SK-N-DZ (cell line): Measurements from ENCODE around the gene SLC6A7. TPM values are rescaled to one million over a fixed set of nuclear protein-coding genes. Genes with fewer than 3 reads are reported as not detected.

ENCODE experiments used
- DNase-seq: peaks from one replicate; pipeline ENCODE4 v3.0.0-alpha.2; 2015; ENCODE audit warnings: low spot score
- polyA plus RNA-seq, 2 experiments: library from polyadenylated mRNA; depleted of rRNA; stranded (reverse); fragments of >200 nt; gene quantifications; 2 replicates each; pipeline ENCODE4 v1.2.3, GENCODE V29; 2014

SLC6A7 gene
- polyA plus RNA-seq (2014; cell fraction: cytosol; rRNA removed): not detected in 2 replicates
- polyA plus RNA-seq (2014; cell fraction: nucleus; rRNA removed): not detected in 2 replicates

DNA sequence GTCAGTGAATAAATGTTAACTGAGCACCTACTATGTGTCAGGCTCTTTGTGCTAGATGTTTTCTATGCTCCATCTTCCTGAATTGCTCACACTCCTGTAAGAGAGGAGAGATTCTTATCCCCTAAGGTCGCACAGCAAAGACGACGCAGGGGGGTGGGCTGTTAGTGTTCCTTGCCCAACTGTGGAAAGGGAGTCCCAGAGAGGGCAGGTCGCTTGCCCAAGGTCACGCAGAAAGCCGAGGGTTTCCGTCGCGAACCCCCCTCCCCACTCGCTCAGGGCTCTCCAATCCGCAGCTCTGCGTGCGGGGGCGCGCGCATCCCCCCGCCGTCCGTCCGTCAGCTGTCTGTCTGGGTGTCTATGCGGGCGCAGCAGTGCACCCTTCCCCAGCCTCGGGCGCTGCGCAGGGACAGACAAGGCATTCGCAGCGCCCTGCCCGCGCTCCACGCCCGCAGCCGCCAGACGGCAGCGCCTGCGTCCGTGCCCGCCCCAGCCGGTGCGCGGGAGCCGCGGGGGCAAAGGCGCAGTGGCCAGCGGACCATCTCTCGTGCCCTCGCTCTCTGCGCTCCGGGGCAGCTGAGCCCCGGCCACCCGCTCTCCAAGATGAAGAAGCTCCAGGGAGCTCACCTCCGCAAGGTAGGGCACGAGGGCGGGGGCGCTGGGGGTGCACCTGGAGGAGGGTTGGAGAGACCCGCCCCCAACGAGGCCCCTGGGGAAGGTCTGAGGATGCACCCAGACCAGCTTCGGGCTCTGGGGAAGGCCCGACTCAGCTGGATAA lies at the start of gene SLC6A7:
Gene SLC6A7 (plus strand): TSS at position 335 of the 775 bp plus-strand sequence. CDS start 266 bp downstream, at position 601.
- DNase-seq: no peak

DNA sequence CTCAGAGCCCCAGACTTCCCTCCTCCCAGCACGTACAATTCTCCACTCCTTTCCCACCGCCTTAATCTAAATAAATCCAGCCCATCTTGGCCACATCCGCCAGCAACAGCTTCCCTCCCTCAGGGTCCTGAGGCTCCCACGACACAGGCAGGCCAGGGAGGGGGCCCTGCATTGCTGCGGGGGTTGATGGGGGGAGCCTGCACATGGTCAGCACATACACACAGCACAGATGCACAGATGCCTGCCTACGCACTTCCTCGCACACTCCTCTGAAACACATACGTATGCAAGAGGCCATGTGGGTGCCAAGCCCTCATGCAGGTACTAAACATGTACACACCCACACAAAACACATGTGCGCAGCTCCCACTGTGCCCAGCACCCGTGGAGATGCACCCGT lies 49.0 kb upstream of the SLC6A7 start:
- DNase-seq: no peak

DNA sequence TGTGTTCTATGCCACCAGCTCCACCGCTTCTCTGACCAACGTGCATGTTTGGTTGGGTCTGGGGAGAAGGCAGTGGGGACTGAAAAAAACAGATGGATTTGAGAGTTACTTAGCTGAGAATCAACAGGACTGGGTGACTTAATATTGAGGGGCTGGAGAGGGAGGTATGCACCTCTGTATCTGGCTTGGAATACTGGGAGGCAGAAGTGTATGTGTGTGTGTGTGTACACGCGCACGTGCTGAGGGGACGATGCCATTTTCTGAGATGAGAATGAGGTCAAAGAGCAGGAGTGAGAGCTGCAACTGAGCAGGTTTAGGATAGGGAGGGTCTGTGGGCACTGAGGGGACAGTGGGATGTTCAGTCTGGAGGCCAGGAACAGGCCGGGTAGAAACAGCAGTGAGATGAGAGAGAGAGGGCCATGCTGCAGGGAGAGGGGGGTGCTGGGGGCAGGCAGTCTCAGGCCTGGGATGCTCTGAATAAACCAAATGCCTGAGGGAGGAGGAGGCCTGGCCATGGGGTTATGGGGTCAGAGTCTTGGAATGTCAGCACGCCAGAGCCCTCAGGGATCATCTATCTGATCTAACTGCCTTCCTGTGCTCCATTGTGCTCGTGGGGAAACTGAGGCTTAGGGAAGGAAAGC lies 48.2 kb upstream of the SLC6A7 start:
- DNase-seq: no peak

DNA sequence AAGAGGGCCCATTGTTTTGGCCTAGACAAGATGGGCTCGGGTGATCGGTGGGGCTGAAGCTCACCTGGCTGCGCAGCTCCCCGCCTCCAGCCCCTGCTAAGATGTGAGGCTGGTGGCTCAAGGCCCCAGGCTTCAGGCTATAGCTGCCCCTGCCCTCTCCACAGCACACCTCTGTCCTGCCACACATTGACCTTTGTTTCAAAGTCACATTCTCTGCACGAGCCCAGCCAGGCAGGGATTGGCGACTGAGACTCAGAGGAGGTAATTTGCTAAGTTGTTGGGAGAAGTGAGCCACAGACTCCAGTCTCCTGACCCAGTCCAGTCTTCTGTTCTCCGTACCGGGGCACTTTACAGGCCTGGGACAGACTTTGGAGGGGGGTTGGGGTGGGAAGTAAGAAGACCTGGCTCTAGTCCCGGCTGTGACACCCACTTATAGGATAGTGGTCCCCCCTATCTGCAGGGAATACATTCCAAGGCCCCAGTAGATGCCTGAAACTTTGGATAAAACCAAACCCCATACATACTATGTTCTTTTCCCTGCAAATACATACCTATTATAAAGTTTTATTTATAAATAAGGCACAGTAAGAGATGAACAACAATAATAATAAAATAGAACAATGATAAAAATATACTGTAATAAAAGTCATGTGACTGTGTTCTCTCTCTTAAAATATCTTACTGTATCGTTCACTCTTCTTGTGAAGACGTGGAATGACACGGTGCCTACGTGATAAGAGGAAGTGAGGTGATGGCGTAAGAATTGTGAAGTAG lies 47.5 kb upstream of the SLC6A7 start:
- DNase-seq: no peak

DNA sequence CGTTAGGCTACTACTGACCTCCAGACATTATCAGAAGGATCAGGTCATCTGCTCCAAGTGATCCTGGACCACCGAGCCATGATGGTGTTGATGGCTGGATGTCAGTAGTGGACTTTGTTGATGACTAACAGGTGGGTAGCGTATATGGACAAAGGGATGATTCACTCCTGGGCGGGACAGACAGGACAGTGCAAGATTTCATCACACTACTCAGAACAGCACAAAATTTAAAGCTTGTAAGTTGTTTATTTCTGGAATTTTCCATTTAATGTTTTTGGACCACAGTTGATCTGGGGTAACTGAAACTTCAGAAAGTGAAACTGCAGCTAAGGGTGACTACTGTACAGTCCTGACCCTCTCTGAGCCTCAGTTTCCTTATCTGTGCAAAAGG lies 46.9 kb upstream of the SLC6A7 start:
- no peak for DNase-seq

DNA sequence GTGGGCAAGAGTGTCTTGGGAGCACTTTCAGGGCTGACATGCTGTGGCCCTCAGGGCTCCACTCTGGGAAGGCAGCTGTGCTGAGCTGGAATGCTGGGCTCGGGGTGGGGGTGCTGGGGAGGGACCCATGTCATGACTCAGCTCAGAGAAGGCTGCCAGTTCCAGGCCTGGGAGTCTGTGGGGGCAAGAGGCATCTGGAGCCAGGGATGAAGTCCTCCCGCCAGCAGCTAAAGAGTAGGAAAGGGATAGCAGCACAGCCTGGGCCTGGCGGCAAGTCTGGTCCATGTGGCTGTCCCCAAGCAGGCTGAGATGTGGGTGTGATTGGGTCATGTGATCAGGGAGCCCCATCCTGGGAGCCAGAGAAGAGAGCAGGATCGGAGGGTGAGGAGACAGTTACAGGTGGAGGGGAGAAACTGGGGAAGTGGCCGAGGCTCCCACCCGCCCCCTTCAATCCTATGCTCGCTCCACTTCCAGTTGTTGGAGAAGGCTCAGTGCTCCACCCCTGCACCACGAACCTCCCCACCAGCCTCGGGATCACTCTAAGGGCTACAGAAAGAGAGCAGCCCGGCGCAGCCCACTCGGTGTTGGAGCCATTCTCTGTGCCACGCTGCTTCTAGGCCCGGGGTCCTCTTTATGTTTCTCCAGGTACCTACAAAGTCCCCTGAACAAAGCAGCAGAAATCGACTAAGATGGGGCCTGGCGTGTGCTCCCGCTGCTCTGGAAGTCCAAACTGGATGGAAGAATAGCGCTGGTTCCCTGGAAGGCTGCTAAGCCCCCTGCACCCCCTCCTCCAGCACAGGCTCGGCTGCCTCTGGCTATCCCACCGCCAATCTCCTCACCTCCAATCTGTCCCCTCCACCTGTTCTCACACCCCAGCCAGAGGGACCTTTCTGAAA lies 46.3 kb upstream of the SLC6A7 start:
- DNase-seq: no peak

DNA sequence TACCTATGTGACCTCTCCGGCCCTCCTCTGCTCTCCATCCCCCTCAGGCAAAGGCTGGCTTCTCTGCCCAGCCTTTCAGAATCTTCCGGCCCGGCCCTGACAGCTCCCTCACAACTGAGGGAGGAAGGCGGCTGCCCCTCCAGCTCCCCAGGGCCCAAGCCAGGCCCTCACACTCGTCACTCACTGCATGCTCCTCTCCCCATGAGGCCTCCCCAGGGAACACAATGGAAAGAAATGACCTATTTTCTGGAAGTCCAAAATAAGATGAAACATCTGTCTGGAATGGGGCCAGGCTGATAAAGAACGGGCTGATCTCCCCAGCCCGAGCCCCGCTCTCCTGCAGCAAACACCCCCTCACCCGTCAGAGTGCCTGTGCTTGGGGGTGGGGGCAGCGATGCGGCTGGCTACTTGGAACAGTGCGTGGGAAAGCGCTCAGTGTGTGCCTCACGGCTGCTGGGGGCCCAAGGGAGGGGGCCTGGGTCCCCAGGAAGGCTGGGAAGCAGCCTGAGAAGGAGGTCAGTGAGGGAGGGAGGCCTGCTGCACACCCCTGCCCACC lies 45.5 kb upstream of the SLC6A7 start:
- DNase-seq: peak; percentile 36

DNA sequence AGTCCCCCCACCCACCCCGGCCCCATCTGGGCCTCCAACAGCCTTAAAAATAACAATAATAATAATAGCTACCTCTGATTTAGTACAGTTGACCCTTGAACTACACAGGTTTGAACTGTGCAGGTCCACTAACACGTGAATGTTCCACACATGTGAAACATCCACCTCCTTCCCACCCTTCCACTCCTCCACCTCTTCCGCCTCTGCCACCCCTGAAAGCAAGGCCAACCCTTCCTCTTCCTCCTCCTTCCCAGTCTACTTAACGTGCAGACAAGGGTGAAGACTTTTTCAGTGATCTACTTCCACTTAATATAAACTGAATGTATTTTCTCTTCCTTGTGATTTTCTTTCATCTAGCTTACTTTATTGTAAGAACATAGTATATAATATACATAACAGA lies 45.0 kb upstream of the SLC6A7 start:
- no peak for DNase-seq

DNA sequence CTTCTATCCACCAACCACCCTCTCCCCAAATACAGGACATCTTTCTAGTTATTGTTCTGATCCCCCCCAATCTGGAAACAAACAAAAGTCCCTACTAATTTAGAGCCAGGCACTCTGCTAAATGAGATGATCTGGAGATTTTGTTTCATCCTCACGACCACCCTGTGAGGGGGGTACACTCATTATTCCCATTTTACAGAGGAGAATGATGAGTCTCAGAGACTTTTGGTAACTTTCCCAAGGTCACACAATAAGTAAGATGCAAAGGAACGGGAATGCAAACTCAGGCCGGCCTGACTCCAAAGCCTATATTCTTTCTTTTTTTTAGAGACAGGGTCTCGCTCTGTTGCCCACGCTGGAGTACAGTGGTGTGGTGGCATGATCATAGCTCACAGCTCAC lies 43.6 kb upstream of the SLC6A7 start:
- DNase-seq: no peak

DNA sequence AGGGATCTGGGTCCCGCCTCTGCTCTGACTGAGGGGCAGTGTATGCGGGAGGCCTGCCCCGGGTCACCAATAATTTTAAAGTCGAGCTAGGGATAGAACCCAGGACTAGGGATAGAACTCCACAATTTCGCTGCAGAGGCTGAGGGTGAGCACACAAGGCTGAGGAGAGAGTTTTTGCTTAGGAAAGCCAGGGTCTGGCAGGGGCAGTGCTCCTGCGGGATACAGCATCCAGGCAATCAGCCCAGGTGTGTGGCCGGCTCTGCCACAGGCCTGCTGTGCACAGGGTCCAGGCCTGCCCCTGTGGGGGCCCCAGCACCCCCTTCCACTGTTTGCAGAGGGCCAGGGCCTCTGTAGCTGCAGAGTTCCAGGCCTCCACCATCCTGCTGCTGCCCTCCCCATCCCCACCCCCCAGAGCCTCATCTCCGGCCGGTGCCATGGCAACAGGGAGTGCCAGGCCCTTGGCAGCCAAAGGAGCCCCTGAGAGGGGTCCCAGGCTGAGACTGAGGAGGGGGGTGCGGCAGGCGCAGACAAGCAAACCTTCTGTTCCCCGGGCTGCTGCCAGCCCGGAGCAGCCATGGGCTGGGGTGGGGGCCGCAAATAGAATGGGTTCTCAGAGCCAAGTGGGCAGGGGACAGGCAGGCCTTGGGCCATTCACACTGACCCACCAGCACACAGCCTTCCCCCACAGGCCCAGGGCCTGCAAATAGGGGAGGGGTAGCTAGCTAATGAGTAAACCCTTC lies 42.8 kb upstream of the SLC6A7 start:
- DNase-seq: no peak

DNA sequence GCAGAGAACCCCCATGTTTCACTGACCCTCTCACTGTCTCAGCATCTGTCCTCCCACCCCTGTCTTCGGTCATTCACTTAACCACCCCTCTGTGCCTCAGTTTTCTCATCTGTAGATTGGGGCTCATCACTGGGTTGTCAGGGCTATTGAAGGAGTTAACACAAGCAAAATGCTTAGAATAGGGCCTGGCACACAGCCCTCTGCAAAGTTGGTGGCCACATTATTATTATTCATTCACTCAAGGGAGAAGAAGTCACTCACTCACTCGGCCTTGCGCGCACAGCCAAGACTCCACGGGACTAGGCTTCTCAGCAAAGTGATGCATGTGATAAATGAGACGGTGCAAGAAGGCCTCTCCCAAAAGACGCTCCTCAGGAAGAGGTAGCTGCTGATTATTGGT lies 42.2 kb upstream of the SLC6A7 start:
- no peak for DNase-seq

DNA sequence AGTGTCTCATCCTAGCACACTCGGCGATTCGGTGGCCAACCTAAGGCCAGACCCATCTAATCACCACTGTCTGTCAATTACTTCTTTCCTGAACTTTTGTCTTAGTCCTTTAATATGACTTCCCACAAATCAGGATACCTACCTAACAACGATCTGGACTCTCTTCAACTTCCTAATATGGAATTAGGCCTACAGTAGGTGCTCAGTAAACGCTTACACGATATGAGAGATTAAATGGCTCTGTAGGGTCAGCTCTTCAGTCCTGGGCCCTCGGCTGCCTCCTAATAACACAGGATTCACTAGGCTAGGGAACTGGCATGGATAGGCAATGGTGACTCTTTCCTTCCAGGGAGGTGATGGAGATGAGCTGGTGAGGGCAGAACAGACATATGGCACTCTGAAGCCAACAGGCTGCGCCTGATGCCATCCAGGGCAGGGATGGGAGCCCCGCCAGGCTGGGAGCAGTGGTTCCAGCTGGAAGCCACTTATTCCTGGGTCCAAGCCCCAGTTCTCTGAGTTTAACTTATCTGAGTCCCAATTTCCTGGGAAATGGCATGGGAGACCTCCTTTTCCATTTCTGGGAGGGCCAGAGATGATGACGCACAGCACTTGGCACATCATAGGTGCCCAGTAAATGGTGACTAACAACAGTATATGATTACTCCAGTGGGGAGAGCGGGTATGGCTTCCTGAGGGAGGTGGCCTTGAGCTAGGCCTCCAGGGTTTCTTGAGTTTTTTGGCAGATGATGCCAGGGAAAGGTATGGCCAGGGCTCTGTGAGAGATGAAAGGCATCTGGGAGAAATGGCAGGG lies 41.5 kb upstream of the SLC6A7 start:
- DNase-seq: no peak

DNA sequence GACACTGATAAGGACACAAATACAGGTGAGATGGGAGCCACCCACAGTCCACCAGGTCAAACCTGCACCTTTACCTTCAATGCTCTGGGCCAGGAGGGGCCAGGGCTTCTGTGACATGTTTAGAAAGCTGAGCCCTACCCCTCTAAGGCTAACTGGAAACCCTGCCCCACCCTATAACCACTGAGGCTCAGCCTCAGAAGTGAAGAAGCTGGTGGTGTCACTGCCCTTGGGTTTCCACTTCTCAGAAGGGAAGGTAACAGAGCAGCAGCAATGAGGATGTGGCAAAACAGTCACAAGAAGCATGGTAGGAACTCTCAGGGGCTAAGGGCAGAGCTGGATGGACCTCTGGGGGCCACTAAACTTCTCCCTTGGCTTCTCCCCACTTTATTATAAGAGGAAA lies 40.2 kb upstream of the SLC6A7 start:
- no peak for DNase-seq

DNA sequence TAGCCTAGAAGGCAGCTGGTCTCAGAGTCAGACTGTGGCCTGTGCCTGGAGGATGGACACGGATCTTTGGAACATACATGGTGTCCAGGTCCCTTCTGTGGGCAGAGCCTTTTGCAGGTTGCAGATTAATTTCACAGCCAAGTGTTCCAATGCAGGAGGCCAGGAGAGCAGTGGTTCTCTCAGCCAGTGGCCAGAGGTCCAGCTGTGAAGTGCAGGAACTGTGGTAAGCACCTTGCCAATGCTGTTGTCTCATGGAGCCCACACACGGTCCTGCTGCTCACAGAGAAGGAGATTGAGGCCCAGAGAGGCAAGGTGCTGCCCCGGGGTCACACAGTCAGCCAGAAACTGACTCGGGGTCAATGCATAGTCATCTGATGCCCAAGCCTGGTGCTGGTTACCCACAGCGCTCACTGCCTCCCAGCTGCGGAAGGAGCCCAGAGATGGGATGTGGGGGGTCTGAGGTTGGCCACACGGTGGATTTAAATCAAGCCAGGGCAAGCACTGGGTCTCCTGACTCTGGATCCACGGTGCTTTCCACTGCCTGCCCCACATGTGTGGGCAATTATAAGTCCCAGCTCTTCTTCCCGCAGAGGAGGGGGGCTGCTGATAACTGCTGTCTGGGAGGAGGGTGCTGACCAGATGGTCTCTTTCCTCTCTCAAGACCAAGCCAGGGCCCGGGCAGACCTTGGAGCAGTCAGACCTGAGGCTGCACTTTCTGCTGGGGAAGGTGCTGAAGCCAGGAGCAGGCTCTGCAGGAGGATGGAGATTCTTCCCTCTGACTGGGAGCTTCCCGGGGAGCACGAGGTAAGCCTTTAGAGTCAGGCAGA lies 37.0 kb upstream of the SLC6A7 start:
- DNase-seq: peak; percentile 66

DNA sequence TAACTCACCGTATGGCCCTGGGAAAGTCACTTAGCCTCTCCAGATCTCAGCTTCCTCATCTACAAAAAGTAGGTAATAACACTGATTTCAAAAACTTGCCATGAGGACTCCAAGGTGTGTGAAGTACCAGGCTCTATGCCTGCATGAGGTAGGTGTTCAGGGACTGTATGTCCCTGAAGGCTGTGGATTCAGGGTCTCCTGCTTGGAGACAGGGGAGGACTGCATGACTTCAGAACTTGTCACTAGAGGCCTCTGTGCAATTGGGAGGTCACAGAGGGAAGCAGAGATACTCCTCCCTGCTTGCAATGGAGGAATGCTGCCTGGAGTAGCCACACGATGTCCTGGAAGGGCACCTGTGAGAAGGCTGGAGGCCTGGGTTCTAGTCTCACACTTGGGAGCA lies 36.4 kb upstream of the SLC6A7 start:
- DNase-seq: no peak

DNA sequence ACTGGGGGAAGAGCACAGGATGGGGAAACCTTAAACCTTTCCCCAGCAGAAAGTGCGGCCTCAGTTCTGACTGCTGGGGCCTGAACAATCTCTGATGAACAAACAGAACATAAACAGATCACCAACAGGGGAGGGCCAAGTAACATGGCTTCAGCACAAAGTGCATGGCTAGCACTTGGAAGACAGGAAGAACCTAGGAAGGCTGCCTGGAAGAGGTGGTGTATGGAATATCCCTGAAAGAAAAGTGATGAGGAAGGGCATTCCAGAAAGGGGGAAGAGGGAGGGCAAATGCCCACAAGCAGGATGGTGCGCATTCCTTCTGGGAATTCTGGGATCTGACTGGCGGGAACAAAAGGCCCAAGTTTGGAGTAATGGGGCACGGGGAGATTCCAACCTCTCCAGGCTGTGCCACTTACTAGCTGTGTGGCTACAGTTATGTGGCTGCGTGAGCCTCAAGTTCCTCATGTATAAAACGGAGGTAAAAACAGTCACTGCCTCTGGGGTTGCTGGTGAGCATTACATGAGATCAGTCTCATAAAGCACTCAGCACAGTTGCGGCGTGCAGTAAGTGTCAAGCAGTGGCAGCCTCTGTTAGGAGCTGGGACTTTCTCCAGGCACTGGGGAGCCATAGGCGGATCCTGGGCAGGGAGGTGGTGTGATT lies 35.8 kb upstream of the SLC6A7 start:
- DNase-seq: peak; percentile 70

DNA sequence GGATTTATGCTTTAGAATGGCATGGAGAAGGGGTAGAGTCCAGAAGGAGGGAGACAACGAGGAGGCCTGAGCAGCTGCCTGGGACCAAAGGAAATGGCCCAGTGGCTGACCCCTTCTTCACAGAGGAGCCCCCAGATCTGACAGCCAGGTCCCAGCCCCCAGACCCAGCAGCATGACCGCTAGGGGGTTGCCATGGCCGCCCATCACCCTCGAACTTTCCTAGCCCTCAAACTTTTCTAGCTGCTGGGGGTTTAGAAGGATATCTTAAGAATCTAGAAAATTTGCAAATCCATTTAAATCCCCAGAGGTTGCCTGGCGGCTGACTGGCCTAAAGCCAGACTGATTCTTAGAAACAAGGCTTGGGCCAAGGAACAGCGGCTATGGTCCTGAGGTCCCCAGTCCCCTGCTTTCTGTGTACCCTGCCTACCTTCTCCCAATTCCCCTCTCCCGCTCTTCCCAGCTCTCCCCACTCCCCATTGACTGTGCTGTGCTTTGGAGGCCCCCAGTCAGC lies 35.2 kb upstream of the SLC6A7 start:
- no peak for DNase-seq
